ENCODE results near the gene PRPF31.

Gene PRPF31

DNA sequence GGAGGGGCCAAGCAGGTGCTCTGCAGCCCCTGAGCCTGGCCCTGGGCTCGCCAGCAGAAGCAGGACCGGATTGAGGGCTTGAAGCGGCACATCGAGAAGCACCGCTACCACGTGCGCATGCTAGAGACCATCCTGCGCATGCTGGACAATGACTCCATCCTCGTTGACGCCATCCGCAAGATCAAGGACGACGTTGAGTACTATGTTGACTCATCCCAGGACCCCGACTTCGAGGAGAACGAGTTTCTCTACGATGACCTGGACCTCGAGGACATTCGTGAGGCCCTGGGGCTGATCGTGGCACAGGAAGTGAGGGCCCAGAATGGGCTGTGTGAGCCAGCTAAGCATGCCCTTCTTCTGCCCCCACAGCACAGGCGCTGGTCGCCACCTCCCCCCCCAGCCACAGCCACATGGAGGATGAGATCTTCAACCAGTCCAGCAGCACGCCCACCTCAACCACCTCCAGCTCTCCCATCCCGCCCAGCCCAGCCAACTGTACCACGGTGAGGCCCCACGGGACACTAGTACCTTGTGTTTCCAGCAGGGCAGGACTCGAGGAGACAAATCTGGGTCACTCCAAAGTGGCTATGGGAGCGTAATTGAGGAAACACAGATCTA, 30.1 kb downstream of the PRPF31 start:
- DNase-seq, result no peak

DNA sequence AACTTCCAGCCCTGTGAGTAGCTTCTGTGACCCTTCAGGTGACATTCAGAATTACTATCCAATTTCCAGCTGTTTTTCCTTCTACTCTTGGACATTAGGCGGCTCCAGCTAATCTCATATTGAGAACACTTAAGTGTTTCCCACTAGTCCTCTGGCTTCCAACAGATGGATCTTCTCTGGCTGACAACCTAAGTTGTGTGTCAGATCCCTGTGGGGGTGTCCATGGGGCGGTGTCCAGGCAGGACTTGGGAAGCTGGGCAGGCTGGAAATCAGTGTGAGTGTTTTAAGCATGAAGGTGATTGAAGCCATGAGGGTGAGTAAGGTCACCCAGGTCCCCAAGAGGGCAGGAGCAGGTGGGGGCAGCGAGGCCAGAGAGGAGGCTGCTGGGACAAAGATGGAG, 32.1 kb downstream of the PRPF31 start:
- DNase-seq, result no peak

DNA sequence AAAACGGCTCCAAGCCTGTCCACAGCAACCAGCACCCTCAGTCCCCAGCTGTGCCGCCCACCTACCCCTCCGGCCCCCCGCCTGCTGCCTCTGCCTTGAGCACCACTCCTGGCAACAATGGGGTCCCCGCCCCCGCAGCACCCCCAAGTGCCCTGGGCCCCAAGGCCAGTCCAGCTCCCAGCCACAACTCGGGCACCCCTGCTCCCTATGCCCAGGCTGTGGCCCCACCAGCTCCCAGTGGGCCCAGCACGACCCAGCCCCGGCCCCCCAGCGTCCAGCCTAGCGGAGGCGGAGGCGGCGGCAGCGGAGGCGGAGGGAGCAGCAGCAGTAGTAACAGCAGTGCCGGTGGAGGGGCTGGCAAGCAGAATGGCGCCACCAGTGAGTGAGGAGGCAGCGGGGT, 32.6 kb downstream of the PRPF31 start:
- DNase-seq, result no peak

DNA sequence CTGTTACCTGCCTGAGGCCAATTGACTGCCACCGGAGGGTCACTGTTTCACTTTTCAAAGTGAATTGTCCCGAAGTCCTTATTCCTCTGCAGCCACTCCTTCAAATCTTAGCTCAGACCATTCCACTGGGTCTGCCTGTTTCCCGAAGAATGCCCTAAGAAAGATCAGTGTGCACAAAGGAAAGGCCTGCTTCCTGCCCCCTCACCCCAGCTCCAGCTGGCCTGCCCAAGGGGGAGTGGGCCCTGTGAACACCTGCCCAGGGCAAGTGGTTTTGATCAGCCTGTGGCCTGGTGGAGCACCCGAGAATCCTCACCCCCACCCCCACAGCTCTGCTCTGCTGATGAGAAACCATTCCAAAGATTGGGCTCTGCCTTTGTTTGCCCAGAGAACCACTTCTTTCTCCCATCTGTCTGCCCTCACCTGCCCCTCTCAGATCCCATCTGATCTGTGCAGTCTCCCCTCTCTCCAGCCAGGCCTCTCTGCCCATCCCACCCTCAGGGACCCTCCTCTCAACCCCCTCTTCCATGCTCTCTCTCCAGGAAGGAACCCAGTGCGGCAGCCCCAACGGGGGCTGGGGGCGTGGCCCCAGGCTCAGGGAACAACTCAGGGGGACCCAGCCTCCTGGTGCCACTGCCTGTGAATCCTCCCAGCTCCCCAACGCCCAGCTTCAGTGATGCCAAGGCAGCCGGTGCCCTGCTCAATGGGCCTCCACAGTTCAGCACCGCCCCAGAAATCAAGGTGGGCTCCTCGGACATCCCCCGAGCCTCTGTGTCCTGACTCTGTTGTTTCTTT, 33.7 kb downstream of the PRPF31 start:
- no peak for DNase-seq

DNA sequence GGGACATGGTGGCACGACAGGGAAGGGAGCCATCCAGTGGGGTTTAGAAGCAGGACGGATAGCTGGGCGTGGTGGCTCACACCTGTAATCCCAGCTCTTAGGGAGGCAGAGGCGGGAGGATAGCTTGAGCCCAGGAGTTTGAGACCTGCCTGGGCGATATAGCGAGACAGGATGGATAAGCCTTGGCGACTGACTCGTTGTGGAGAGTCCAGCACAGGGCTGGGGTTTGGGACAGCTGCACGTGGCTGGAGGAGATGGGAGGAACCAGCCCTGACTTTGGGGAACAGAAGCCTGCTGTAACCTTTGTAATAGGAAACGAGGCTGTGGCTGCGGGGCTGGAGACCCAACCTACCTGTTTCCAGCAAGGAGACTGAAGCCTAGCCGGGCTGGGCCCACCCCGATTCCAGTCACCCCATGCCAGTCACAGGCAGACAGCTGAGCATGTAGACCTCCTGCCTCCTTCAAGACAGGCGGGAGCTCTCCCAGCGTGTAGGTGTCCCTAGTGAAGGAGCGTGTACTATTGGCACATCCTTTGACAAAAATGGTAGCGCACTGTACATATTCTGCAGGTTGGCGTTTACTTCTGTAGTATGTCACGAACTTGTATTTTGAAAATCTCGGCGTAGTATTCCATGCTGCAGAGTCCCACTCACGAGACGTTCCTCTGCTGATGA, 35.9 kb downstream of the PRPF31 start:
- no peak for DNase-seq

DNA sequence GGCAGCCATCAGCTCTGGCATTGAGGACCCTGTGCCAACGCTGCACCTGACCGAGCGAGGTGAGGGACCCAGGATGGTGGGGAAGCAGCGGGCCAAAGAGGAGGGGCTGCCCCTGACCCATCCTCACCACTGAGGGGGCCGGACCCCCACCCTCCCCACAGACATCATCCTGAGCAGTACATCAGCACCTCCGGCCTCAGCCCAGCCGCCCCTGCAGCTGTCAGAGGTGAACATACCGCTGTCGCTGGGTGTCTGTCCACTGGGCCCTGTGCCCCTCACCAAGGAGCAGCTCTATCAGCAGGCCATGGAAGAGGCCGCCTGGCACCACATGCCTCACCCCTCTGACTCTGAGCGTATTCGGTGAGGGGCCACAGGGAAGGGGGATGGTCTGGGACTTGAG, 36.7 kb downstream of the PRPF31 start:
- DNase-seq, result no peak

DNA sequence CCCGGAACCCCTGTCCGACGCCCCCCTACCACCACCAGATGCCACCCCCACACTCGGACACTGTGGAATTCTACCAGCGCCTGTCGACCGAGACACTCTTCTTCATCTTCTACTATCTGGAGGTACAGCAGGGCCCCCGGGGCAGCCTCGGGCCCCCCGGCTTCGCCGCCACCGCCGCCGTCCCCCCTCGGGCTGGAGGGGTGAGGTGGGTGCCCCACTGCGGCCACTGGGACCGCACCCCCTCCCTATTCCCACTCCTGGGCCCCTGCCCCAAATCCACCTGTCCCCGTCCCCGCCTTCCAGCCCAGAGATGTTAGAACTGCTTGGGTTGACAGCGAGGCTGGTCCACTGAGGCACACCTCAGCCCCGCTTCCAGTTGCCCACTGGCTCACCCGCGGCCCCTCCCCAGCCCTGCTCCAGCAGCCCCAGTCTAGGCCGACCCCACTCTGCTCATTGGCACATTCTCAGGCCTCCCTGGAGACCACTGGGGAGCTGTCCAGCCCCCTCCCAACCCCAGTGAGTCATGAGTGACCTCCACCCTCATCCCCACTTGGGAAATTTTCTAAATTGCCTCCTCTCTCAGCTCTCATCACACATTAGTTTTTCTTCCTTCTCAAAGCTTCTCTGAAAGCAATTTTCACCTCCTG, 37.4 kb downstream of the PRPF31 start:
- DNase-seq, result no peak

DNA sequence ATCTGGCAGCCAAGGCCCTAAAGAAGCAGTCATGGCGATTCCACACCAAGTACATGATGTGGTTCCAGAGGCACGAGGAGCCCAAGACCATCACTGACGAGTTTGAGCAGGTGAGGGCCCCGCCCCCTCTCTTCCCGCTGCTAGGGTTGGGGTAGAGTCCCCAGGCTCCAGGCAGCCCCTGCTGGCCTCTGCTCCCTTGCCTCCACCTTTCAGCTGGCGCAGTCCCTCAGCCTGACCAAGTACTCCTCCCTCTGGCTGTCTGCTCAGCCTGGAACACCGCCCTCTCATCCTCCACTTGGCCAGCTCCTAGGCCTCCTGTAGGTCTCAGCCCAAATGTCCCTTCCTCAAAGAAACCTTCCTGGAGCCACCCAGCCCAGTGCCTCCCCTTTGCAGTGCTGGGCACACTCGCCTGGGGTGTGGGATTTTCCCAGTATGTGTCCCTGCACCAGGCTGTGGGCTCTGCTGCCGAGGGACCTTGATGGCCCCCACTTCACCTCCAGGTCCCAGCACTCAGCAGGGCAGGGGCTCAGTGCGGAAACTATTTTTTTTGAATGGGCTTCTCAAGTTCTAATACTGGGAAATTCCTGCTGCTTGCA, 38.3 kb downstream of the PRPF31 start:
- DNase-seq, result no peak

DNA sequence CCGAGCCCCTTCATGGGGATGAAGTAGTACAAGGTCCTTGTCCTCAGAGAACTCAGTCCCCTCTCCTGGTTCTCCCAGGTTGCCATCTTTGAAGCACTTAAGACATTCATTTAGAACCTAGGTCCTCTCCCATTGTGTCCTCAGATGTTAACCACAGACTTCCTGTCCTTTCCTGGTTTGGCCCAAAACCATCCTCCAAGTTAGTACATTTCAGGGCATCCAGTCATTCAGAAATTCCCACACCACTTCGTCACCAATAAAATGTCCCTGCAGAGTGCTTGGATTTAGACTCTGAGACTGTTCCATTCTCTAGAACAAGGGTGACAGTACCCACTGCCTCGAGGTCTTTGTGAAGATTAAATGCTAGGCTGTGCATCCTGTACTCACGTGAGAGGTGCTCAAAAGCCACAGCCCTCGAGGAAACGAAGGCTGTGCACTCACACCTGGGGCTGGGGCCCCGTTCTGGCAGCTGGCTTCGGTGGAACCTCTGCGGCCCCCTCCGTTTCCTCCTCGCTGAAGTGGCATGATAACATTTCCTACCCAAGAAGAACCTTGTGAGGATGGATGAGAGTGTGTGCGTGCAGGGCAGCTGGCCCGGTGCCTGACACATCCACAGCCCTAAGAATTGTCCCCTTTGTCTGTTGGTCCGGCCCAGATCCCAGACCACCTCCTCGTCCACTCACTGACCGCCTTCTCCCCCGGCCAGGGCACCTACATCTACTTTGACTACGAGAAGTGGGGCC, 39.2 kb downstream of the PRPF31 start:
- no peak for DNase-seq

DNA sequence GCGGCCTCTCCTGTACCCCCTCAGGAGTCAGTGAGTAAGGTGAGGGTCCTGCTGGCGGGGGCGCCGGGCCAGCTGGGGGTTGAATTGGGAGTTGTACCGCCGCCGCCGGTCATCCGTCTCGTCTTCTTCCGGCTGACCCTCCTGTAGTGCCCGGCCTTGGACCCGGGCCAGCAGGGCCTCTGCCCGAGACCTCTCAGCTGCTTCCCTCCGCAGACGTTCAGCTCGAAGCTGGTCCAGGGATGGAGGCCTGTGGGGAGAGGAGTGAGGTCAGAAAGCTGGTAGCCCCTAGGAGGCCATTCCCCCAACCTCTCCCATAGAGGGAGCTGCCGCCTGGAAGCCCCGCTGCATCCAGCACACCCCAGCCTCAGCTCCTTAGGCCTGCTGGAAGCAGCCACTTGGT, 40.1 kb downstream of the PRPF31 start:
- DNase-seq, result no peak

DNA sequence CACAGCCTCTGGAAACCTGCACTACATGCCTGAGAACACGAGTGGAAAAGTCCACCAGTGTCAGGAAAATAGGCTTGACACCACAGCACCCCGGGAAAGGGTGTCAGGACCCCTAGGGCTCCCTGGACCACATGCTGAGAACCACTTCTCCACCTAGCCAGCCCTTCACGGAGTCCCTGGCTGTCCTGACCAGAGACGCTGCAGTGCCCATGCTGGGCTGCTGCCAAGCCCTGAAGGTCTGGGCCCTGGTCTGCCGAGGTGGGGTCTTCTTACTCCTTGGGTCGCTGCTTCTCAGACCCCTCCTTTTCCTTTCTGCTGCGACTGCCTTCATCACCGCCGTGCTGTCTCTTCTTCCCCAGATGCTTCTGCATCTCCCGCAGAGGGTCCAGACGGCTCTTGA, 40.9 kb downstream of the PRPF31 start:
- DNase-seq, result no peak

DNA sequence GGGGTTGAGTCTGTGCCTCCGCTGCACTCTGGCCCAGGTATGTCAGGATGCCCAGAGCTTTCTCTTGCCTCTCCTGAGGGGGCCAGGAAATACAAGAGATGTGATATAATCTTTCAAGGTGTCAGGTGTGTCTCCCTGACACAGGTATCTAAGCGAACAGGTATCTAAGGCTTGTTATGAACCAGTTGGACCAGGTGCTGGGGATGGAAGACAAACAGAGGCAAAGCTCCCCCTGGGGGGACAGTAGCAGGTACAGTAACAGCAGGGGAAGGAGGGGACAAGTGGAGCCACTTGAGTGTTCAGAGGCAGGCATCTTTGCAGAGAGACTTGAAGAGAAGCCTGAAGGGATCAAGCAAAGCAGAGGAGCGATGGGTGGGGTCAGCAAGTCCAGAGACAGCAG, 41.4 kb downstream of the PRPF31 start:
- DNase-seq, result no peak

DNA sequence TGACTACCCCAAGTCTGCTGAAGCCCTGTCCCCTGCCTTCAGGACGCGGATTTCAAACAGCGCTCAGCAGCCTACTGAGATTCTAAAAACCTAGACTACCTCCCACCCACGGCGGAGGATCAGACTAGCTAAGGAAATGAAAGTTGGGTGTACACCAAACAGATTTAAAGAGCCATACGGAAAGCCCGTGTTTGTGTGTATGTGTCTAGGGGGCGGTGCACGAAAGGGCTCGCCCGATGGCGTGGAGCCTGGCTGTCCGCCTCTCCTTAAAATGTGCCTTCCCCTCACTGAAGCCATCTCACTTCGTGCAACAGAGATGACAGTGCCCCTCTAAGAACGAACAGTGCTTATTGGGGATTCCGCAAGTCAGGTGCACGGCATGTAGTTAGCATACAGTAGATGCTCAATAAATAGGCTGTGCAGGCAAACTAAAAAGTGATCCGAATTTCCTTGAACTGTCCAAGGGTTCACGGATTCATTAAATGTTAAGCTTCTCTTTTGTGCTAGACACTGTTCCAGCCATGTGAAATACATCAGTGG, 43.3 kb downstream of the PRPF31 start:
- no peak for DNase-seq

DNA sequence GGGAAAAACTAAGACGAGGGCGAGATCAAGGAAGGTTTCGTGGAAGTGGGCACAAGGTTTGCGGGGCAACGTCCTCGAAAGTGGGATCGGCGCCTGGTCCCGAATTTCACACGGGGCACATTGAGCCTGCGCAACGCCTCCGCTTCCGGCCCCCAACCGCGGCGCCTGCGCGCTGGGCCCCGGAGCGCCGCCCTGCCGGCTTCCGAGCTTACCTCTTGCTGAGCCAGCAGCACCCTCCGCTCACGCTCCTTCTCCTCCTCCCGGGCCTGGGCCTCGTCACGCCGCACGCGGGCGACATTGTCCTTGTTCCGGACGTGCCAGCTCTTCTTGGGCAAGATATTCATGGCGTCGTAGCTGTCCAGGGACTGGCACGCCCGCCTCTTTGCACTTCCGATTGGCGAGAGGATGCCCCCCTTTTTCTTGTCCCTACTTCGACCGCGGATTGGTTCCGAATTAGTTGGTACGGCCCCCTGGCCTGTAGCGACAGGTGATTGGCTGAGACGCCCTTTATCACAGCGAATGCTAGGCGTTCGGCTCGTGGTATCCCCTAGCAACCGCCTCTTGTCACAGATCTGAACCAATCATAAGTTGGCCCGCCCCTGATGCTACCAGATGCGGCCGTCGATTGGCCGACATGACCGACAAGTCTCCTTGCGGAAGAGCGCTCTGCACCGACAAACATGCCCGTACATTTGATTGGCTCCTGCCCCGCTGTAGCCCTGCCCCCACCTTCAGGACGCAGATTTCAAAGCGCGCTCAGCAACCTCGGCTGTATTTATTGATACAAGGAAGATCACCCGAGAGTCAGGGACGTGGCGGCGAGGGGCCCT, 44.0 kb downstream of the PRPF31 start, which contains the start of gene LENG1:
TSS of gene LENG1 (minus strand) at position 370 of the 830 bp plus-strand sequence. CDS start at position 344, 26 bp downstream.
- DNase-seq, result peak; percentile 98 to 99

DNA sequence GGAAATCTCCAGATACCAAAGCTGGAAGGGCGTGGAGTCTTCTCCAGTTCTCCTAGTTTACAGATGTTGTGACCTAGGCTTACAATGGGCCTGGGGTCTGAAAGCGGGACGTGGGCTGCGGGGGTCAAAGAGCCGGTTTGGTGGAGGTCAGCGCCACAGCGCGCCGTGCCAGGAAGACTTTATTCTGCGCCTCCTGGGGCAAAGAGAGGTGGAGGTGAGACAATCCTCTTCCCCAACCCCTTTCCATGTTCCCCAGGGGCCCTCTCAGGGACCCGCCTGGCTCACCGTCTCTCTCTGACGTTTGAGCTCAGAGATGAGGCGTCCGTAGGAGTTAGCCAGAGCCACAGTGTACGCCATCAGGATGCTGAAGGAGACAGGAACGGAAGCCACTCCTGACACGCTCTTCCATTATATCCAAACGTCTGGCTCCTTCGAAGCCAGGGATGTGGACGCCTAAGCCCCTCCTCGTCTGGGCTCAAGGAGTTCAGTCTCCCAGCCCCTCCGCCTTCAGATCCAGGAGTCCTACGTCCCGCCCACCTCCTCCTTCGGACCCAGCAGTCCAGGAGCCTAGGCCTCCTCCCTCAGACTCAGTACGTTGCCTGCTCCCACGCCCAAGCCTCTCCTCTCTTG, 44.7 kb downstream of the PRPF31 start:
- no peak for DNase-seq

DNA sequence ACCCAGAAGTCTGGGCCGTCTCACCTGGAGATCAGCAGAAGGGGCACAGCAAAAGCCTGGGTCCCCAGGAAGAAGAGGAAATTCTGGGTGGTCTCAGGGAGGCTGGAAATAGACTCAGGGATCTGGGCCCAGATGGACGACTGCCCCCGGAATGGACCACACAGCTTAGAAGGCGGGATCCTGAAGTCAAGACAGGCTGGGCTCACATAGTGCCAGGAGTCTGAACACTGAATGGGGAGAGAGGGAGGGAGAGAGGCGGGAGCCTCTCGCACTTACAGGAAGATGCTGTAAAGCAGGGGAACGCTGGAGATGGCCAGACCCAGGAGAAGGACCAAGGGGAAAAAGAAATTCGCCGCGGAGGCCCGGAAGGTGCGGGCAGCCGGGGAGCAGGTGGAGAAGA, 45.3 kb downstream of the PRPF31 start:
- no peak for DNase-seq

DNA sequence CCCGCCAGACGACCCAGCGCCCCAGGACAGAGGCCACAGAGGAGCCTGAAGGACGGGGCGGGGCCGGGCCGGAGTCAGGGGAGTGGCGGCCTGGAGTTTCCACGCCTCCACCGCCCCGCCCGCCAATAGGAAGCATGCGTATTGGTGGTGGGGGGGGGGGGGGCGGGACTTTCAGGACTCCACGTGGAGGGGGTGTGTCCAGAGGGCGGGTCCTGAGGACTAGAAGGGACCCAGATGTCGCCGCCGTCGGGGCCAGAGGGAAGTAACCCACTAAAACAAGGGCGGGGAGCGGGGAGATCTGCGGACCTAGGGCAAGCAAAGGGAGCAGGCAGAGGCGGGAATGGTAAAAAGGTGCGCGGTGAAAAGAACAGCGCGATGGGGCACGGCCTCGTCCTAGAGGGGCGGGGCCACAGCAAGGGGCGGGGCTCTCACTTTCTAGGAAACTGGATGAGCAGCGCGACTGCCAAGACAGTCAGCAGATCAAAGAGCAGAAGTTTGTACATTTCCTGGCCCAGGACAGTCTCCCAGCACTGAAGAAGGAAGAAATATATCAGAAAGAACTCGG, 46.8 kb downstream of the PRPF31 start:
- DNase-seq, result peak; percentile 79 to 81

DNA sequence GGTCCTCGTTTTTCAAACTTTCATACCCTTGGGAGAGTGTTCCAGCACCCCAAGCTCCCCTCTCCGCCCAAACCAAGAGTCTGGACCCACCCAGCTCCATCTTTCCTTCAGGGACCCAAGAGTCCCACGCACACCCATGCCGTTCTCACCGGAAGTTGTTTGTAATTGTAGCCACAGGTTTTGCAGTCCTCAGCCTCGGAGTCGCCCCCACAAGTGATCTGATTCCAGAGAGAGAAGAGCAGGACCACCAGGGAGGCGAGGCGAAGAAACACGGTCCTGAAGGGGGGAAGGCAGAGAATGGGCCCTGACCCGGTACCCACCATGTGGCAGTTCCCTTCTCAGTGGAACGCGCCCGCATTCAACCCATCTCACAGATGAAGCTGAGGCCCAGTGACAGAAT, 47.3 kb downstream of the PRPF31 start:
- no peak for DNase-seq

DNA sequence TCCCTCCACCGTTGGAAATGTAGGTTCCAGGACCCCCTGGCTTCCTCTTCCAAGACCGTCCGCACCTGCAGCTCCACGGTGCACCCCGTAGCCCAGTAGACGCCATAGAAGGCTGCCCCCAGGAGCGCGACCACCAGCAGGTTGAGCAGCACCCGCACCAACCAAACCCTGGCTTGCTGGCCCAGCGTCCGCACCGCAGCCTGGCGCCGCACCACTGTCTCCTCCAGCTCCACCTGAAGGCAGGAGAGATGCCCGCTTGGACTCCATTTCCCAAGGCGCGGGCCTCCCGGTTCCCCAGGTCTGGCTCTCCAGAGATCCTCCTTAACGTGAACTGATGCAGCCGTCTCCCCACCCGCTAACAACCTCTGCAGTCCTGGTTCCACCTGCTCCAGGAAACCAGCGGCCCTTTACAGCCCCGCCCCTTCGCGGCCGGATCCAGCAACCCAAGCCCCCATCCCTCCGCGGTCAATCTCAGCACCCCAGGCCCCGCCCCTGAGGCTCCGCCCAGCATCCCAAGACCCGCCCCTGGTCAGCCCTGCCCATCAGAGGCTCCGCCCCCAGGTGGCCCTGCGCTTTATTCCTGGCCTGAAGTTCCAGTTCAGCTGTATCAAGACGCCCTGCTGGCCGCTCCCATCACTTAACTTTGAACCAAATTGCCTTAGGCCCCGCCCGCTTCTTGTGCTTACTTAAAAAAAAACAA, 49.0 kb downstream of the PRPF31 start:
- DNase-seq, result peak in 1 of 2 experiments; percentile 35

DNA sequence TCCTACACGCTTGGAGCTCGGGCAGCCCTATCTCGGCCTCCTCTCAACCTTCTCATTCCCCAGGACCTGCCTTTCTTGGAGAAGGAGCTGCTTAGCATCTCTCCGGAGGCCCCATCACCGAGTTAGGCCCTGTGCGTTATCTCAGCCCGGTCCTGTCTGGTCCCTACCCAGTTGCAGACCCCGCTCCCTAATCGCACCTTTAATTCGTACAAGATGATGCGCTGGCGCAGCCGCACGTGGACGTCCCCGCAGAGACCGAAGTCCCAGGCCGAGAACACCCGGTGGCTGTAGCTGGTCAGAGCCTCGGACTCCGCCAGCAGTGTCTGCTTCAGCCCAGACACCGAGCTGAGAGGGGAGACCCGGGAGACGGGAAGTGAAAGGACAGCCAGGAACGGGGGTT, 49.7 kb downstream of the PRPF31 start:
- no peak for DNase-seq
